Effector memory CD4-positive, alpha-beta T cell (primary cell): Measurements from ENCODE around the gene SLC9A5.

Experiments used
- DNase-seq, 3 donors: peaks; one replicate each; pipeline ENCODE4 v3.0.0-alpha.2; 2020
- H3K27ac ChIP-seq: 2 replicates; pipeline ENCODE4 v1.7.0; 2013; ENCODE audit warnings: mild to moderate bottlenecking, low read length, moderate library complexity; ENCODE audit not compliant: insufficient read depth, poor library complexity, severe bottlenecking
- H3K27me3 ChIP-seq: replicated peaks from 2 replicates; pipeline ENCODE4 v1.7.0; 2013; ENCODE audit warnings: mild to moderate bottlenecking, low read length; ENCODE audit not compliant: insufficient read depth, control insufficient read depth, poor library complexity, severe bottlenecking
- H3K36me3 ChIP-seq: 2 replicates; pipeline ENCODE4 v1.7.0; 2013; ENCODE audit warnings: mild to moderate bottlenecking, low read length, moderate library complexity; ENCODE audit not compliant: control insufficient read depth, insufficient read depth
- H3K4me1 ChIP-seq: 2 replicates; pipeline ENCODE4 v1.7.0; 2013; ENCODE audit warnings: low read length, mild to moderate bottlenecking; ENCODE audit not compliant: control insufficient read depth, insufficient read depth, poor library complexity, severe bottlenecking
- H3K4me3 ChIP-seq: 2 replicates; pipeline ENCODE4 v1.7.0; 2013; ENCODE audit warnings: low read length, low read depth, mild to moderate bottlenecking; ENCODE audit not compliant: insufficient read depth, poor library complexity, severe bottlenecking
- H3K9me3 ChIP-seq: 2 replicates; pipeline ENCODE4 v1.7.0; 2013; ENCODE audit warnings: mild to moderate bottlenecking, low read length, moderate library complexity; ENCODE audit not compliant: control insufficient read depth

Gene SLC9A5

DNA sequence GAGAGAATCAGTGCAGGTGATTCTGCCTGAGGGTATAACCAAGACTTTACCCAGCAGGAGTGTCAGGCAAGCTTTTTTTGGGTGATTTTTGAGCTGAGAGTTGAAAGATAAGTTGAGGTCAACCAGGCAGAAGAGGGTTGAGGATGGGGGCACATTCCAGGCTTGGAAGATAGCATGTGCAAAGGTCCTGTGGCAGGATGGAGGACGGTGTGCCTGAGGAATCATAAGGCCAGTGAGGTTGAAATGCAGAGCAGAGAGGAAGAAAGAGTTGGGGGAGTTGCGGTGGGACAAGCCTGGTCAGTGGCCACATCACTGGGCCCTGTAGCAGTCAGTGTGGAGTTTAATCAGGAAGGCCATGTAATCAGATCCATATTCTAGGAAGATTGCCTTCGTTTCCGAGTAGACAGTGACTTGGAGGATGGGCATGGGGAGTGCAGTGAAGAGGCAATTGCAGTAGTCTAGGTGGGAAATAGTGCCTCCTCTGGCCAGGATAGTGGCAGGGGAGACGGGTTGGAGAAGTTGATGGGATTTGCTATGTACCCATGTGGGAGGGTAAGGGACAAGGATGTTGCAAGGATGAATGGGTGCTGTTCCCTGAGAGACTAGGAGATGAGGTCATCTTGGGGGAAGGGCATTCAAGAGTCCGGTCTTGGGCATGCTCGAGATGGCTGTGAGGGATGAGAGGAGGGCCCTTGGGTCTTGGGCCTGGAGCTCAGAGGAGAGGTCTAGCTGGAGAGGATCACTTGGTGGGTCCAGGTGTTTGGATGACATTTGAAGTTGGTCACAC is 34.5 kb downstream of the SLC9A5 start:
- no peak for DNase-seq
- Histone ChIP-seq H3K4me3 (no peak overlapping the region), H3K36me3 (no peaks in the 10 kb centered on the region), H3K9me3 (no peaks in the 10 kb centered on the region), H3K4me1 (peaks cover 5% of the 10 kb centered on the region), H3K27ac (no peak overlapping the region), H3K27me3 (no peaks in the 10 kb centered on the region)

DNA sequence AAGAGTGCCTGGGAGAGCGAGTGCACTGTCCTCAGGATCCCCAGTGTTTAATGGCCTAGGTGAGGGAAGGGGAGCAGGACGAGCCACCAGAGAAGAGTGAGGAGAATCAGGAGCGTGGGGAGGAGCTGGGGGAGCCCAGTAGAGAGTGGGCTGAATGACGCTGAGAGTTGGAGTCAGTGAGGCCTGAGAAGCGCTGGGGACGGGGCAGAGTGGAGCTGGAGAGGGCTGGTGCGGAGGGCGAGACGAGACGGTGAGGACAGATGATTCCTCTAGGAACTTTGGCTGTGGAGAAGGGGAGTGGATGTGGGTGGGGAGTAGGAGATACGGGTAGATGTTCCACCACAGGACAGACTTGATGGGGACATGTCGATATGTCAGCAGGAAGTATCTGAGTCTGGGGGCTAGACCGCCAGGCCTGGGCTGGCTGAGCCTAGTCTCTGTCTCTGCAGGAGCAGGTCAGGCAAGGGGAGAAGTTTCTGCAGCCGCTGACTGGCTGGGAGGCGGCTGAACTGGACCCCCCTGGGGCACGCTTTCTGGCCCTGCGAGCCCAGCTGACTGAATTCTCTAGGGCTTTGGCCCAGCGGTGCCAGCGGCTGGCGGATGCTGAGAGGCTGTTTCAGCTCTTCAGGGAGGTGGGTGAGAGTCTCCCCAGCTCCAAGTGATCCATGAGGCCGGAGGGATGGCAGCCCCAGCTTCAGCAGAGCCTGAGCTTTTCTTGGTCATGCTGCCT is 35.2 kb downstream of the SLC9A5 start:
- Histone ChIP-seq H3K27me3 (no peaks in the 10 kb centered on the region), H3K36me3 (no peaks in the 10 kb centered on the region), H3K4me3 (no peak overlapping the region), H3K9me3 (no peaks in the 10 kb centered on the region), H3K4me1 (no peaks in the 10 kb centered on the region), H3K27ac (no peak overlapping the region)
- DNase-seq, result no peak

DNA sequence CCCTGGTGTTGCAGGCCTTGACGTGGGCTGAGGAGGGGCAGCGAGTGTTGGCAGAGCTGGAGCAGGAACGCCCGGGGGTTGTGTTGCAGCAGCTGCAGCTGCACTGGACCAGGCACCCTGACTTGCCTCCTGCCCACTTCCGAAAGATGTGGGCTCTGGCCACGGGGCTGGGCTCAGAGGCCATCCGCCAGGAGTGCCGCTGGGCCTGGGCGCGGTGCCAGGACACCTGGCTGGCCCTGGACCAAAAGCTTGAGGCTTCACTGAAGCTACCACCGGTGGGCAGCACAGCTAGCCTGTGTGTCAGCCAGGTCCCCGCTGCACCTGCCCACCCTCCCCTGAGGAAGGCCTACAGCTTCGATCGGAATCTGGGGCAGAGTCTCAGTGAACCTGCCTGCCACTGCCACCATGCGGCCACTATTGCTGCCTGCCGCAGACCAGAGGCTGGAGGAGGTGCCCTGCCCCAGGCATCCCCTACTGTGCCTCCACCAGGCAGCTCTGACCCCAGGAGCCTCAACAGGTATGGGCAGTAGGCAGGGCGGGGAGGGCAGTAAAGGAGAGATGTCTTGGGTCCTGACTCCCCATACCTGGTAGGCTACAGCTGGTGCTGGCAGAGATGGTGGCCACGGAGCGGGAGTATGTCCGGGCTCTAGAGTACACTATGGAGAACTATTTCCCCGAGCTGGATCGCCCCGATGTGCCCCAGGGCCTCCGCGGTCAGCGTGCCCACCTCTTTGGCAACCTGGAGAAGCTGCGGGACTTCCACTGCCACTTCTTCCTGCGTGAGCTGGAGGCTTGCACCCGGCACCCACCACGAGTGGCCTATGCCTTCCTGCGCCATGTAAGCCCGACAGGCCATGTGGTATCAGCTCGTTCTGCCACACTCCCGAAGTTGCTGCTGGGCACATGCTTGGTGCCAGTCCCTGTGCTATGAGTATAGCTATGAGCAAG is 36.2 kb downstream of the SLC9A5 start:
- Histone ChIP-seq H3K27me3 (no peaks in the 10 kb centered on the region), H3K4me1 (no peaks in the 10 kb centered on the region), H3K4me3 (no peak overlapping the region), H3K27ac (no peak overlapping the region), H3K36me3 (no peaks in the 10 kb centered on the region), H3K9me3 (no peaks in the 10 kb centered on the region)
- DNase-seq, result no peak

DNA sequence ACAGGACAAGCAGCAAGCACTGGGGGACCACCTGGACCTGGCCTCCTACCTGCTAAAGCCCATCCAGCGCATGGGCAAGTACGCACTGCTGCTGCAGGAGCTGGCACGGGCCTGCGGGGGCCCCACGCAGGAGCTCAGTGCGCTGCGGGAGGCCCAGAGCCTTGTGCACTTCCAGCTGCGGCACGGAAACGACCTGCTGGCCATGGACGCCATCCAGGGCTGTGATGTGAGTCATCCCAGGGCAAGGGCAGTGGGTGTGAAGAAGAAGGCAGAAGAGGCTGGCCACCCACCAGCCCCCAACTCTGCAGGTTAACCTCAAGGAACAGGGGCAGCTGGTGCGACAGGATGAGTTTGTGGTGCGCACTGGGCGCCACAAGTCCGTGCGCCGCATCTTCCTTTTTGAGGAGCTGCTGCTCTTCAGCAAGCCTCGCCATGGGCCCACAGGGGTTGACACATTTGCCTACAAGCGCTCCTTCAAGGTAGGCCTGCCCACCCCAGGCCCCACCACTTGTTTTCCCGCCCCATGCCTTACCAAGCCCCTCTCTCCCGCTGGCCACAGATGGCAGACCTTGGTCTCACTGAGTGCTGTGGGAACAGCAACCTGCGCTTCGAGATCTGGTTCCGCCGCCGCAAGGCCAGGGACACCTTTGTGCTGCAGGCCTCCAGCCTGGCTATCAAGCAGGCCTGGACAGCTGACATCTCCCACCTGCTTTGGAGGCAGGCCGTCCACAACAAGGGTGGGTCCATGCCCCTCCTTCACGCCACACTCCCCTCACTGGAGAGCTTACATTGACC is 37.9 kb downstream of the SLC9A5 start:
- no peaks in the 10 kb centered on the region for H3K27me3 ChIP-seq
- no peaks in the 10 kb centered on the region for H3K4me1 ChIP-seq
- no peaks in the 10 kb centered on the region for H3K36me3 ChIP-seq
- no peak overlapping the region for H3K27ac ChIP-seq
- DNase-seq, result no peak
- no peak overlapping the region for H3K4me3 ChIP-seq
- no peaks in the 10 kb centered on the region for H3K9me3 ChIP-seq

DNA sequence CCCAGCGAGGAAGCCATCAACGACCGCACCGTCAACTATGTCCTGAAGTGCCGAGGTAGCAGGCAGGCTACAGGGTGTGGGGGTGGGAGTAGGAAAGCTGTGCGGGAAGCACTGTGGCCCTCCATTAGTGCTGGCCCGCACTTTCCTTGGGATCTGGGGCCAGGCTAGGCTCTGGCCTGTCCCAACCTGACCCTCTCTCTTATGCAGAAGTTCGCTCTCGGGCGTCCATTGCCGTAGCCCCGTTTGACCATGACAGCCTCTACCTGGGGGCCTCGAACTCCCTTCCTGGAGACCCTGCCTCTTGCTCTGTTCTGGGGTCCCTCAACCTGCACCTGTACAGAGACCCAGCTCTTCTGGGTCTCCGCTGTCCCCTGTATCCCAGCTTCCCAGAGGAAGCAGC is 39.2 kb downstream of the SLC9A5 start:
- Histone ChIP-seq H3K9me3 (no peaks in the 10 kb centered on the region), H3K27me3 (no peaks in the 10 kb centered on the region), H3K4me1 (no peaks in the 10 kb centered on the region), H3K36me3 (no peaks in the 10 kb centered on the region), H3K4me3 (no peak overlapping the region), H3K27ac (no peak overlapping the region)
- DNase-seq, result no peak

DNA sequence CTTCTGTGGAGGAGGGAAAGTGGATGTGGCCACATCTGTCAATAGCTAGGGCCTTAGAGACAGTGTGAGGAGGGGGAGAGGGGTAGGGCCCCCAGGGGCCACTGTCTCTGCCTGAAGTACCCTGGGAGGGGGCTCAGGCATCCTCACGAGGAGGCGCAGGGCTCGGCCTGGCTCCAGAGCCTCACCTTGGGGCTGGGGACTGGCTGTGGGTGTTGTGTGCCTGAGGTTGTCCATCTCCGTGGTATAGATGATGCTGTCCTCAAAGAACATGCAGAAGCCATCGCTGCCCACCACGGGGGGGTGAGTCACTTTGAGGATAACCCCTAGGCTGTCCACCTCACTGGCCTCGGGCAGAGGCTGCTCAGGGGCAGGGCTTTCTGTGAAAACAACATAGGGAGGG is 42.7 kb downstream of the SLC9A5 start:
- Histone ChIP-seq H3K4me1 (no peaks in the 10 kb centered on the region), H3K4me3 (no peak overlapping the region), H3K27ac (no peak overlapping the region), H3K27me3 (no peaks in the 10 kb centered on the region), H3K9me3 (no peaks in the 10 kb centered on the region), H3K36me3 (no peaks in the 10 kb centered on the region)
- DNase-seq, result no peak

DNA sequence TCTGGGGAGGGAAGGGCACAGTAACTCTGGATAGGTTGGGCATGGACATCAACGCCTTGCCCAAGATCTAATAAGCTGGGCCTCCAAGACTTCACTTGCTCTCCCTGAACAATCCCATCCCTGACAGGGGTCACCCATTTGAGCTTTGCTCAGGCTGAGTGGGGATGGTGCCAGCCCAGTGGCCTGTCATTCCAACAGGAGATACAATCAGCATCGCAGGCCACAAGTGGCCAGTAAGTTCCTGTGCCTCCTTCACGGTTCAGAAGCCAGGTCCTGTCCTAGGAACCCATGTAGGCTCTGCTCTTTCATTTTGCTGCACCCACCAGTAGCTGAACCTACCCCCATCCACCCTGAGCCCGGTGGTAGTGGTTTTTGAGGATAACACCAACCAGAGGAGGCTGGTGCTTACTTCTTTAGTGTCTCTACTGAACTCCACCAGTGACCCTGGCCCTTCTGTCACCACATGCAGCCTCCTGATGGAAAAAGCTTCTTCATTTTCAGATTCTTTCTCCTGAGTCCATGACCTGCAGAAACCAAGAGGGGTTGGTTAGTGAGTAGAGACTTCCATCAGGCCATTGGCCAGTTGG is 45.5 kb downstream of the SLC9A5 start:
- H3K36me3 ChIP-seq, result no peaks in the 10 kb centered on the region
- no peaks in the 10 kb centered on the region for H3K27me3 ChIP-seq
- no peak overlapping the region for H3K27ac ChIP-seq
- DNase-seq, result no peak
- H3K4me3 ChIP-seq, result no peak overlapping the region
- H3K4me1 ChIP-seq, result no peaks in the 10 kb centered on the region
- H3K9me3 ChIP-seq, result no peaks in the 10 kb centered on the region

DNA sequence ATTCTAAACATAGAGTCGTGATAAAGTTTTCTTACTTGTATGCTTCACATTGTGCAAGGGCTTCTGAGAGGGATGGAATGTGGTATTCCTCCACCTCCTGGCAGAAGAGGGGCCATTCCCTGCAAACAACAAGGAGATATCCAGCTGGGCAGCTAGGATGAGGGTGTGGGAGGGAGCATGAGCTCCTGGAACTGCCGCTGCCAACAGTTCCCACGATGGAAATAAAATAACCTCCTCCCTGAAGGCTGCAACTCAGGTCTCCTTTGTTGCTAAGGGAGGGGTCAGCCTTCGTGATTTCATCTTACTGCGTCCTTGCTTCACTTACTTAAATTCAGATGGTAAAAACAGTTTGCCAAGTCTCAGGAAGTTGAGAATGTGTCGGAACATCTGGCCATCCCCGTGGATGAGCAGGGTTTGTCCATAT is 46.2 kb downstream of the SLC9A5 start:
- no peak overlapping the region for H3K27ac ChIP-seq
- no peak for DNase-seq

DNA sequence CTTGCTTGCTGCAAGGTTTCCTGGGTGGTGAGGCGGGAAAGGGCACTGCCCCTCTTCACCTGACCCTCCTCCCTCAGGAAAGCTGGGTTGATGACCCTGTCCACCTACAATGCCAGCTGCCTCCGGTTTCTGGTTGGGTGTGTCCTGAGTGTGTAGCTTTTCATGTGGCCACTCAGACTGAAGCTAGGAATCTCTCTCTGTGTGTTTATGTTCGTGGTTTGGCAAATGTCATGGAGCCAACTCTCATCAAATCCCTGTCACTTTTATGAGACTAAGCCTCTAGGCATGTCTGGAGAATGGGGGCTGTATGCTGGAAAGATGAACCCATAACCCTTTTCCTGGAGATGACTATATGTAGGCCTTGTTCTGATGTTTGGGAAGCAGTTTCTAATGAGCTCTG is 47.6 kb downstream of the SLC9A5 start:
- DNase-seq, result no peak
- no peaks in the 10 kb centered on the region for H3K27me3 ChIP-seq
- no peaks in the 10 kb centered on the region for H3K9me3 ChIP-seq
- no peaks in the 10 kb centered on the region for H3K36me3 ChIP-seq
- H3K4me1 ChIP-seq, result no peaks in the 10 kb centered on the region
- no peak overlapping the region for H3K27ac ChIP-seq
- no peak overlapping the region for H3K4me3 ChIP-seq

More for the DNA sequence above, 46.2 kb downstream of the SLC9A5 start:
- Histone ChIP-seq H3K27me3 (no peaks in the 10 kb centered on the region), H3K9me3 (no peaks in the 10 kb centered on the region), H3K36me3 (no peaks in the 10 kb centered on the region), H3K4me1 (no peaks in the 10 kb centered on the region), H3K4me3 (no peak overlapping the region)
